HG03520 (cell line): ENCODE measurements around the gene DYDC1.
A peak's percentile ranks its signal among the peaks of the same experiment; 100 is the strongest.
"Not testable (repeated sequence)": the region's sequence is repeated elsewhere in the genome, so short reads cannot be mapped to it uniquely, and the experiment has no call there.

Experiments used
- ATAC-seq: cut with Tn5 transposase; IDR thresholded peaks from one replicate; pipeline ENCODE4 v1.9.1; 2021; ENCODE audit warnings: mild to moderate bottlenecking, moderate library complexity; ENCODE audit not compliant: unreplicated experiment

Gene DYDC1

GRCh38 chr10:80356563-80356988 is at the start of gene DYDC1, which contains the start of gene DYDC2:
Gene DYDC1 (minus strand): TSS chr10:80356755. CDS start chr10:80352601, 4,154 bp downstream.
Gene DYDC2 (plus strand): TSS chr10:80356781. CDS start chr10:80362444, 5,663 bp downstream.
- peak; percentile 71 for ATAC-seq

- no peak for ATAC-seq
These were observed 49.6 kb upstream of the DYDC1 start for GRCh38 chr10:80406204-80406603.

DNA sequence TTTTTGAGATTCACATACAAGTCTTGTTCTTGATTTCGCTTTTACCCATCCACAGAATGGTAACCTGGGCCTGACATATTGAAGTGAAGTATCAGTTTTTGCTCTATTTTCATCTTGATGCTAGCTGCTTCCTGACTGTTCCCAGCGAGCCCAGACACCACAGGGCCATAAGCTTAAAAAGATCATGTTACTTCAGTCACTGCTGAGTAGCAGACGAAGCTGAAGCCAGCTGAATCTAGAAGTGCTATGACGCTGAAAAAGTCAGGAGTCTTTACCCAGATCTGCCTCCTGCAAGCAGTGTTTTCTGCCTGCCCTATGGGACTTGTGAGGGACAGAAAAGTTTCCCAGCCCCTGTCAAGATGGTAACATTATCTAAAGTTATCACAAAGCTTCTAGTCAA is 49.1 kb upstream of the DYDC1 start:
- ATAC-seq, result no peak

- no peak for ATAC-seq
These were observed 48.5 kb upstream of the DYDC1 start for GRCh38 chr10:80405035-80405434.

DNA sequence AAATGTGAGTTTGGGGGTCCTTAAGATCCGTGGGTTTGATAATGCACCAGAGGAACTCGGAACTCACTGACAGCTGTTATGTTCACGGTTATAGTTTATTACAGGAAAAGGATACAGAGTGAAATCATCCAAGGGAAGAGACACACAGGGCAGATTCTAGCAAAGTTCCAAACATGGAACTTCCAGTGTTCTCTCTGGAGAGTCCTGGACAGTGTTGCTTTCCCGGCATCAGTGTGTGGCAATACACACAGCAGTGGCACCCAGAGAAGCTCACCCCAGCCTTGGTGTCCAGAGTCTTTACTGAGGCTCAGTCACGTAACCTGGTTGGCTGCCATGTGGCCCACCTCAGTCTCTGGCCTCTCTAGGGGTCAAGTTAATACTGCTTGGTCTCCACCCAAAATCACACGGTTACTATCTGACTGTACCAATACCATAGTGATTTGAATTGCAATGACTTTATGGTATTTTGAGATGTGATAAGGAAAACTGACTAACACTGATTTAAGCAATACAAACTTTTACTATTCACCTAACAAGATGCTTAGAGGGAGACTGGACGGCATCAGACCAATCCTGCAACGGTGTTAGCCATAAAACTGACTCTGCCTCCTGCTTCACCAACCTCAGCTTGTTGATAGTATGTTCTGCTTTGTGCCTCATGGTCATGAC is 43.7 kb upstream of the DYDC1 start:
- no peak for ATAC-seq

GRCh38 chr10:80397014-80397413 is 40.5 kb upstream of the DYDC1 start:
- no peak for ATAC-seq

GRCh38 chr10:80394358-80394916 is 37.9 kb upstream of the DYDC1 start:
- no peak for ATAC-seq

- no peak for ATAC-seq
These were observed 35.7 kb upstream of the DYDC1 start for GRCh38 chr10:80392250-80392649.

- no peak for ATAC-seq
These were observed 34.2 kb upstream of the DYDC1 start for GRCh38 chr10:80390740-80391139.

DNA sequence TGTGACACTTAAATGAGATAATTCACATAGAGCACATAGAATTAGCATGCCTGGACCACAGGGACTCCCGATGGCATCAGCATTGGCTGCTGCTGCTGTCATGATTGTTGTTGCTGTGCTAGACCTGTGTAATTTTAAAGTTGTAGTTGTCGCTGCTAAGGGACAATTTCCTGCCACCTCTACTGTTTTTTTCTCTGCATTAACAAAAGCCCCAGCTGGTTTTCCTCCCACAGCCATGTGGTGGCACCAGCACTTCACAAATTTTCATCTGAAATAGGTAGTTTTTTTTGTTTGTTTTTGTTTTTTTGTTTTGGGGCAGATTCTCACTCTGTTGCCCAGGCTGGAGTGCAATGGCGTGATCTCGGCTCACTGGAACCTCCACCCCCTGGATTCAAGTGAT is 26.4 kb upstream of the DYDC1 start:
- peak; percentile 53 for ATAC-seq

DNA sequence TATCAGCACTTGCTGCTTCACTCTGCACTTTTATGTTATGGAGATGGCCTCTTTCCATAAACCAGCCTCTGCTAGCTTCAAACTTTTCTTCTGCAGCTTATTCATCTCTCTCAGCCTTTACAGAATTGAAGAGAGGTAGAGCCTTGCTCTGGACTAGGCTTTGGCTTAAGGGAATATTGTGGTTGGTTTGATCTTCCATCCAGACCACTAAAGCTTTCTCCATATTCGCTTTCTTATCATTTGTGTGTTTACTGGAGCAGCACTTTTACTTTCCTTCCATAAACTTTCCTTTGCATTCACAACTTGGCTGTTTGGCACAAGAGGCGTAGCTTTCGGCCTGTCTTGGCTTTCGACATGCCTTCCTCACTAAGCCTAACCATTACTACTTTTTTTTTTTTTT is 23.6 kb upstream of the DYDC1 start:
- no peak for ATAC-seq

DNA sequence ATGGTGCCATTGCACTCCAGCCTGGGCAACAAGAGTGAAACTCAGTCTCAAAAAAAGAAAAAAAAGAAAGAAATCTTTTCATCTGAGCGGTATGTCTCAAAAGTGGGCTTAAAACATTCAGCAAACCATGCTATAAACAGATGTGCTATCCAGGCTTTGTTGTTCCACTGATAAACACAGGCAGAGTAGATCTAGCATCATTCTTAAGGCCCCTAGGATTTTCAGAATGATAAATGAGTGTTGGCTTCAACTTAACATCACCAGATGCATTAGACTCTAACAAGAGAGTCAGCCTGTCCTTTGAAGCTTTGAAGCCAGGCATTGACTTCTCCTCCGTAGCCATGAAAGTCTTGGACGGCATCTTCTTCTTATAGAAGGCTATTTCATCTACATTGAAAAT is 23.1 kb upstream of the DYDC1 start:
- no peak for ATAC-seq

- no peak for ATAC-seq
These were observed 16.9 kb upstream of the DYDC1 start for GRCh38 chr10:80373502-80373901.

- ATAC-seq, result no peak
These were observed 16.1 kb upstream of the DYDC1 start for GRCh38 chr10:80372675-80373074.

GRCh38 chr10:80371467-80371866 is 14.9 kb upstream of the DYDC1 start:
- no peak for ATAC-seq

DNA sequence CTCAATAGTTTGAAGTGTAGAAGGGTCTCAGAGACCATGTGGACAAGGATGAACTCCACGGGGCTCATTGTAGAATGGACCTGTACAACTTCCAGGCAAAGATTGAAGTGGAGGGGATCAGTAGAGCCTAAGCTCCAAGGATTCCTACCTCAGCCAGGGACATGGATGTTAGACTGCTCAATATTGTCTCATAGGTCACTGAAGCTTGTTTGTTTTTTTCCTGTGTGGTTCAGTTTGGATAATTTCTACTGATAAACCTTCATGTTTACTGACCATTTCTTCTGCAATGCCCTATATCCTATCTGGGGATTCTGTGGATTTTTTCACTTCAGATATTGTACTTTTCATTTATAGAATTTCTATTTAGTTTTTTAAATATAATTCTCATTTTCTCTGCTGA is 9.0 kb upstream of the DYDC1 start:
- ATAC-seq, result no peak

DNA sequence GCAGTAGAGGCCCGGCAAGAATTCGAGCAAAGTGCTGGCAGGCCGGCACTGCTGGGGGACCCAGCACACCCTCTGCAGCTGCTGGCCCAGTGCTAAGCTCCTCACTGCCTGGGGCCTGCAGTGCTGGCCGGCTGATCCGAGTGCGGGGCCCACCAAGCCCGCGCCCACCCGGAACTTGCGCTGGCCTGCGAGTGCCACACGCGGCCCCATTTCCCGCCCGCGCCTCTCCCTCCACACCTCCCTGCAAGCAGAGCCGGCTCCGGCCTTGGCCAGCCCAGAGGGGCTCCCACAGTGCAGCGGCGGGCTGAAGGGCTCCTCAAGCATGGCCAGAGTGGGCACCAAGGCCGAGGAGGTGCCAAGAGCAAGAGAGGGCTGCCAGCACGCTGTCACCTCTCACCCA is 3.1 kb upstream of the DYDC1 start:
- no peak for ATAC-seq

- ATAC-seq, result not testable (repeated sequence)
These were observed 2.4 kb upstream of the DYDC1 start for GRCh38 chr10:80358925-80359324.

DNA sequence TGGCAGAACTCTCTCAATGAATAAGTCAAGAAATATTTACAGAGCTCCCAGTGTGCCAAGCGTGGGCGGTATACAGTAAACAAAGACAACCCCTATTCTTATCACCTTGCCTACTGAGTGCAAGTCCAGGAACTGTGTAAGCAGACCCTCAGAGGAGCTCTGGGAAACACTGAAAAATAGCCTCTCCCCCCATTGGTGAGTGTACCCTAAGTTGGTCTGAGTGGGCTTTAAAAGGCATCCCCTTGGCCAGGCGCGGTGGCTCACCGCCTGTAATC is 1.2 kb upstream of the DYDC1 start:
- no peak for ATAC-seq

- ATAC-seq, result no peak
These were observed 665 bp upstream of the DYDC1 start for GRCh38 chr10:80356989-80357850.

DNA sequence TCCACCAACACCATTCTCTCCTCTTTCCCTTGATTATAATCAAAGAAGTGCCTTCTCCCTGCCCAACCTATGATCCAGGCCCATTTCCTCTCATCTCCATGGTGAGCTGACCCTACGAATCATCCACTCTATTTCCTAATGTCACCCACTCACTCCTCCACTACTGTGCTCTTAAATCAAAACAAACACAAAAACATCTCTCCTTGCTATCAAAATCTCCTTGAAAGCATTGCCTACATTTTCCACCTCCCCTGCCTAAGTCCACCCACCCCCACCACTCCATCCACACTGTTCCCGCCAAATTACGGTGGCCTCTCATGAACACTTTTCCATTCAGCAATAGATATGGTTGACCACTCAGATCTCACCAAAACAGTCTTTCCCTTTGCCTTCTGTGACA is 5.3 kb downstream of the DYDC1 start:
- no peak for ATAC-seq

GRCh38 chr10:80350251-80350650 is 6.3 kb downstream of the DYDC1 start:
- no peak for ATAC-seq
